Stomach smooth muscle (tissue), 2 donors: ENCODE results near the gene ADRA2C.

ENCODE experiments used
- H3K27ac ChIP-seq: one replicate; pipeline ENCODE4 v1.7.0; 2013; ENCODE audit warnings: mild to moderate bottlenecking, low read length, inconsistent platforms
- H3K27me3 ChIP-seq, 2 donors: one replicate each; pipeline ENCODE4 v1.7.0; 2013; ENCODE audit warnings: low read length in 2 of 2; ENCODE audit not compliant: insufficient read depth in 2 of 2, control insufficient read depth in 1 of 2
- H3K36me3 ChIP-seq, 2 donors: one replicate each; pipeline ENCODE4 v1.7.0; 2013; ENCODE audit warnings: low read length in 2 of 2; ENCODE audit not compliant: control insufficient read depth in 2 of 2, insufficient read depth in 2 of 2
- H3K4me1 ChIP-seq: one replicate; pipeline ENCODE4 v1.7.0; 2013; ENCODE audit warnings: low read length; ENCODE audit not compliant: control insufficient read depth, insufficient read depth
- H3K4me3 ChIP-seq, 2 donors: one replicate each; pipeline ENCODE4 v1.7.0; 2013; ENCODE audit warnings: low read length in 2 of 2
- H3K9ac ChIP-seq, 2 donors: one replicate each; pipeline ENCODE4 v1.7.0; 2013; ENCODE audit warnings: low read length in 2 of 2, mild to moderate bottlenecking in 1 of 2
- H3K9me3 ChIP-seq, 2 donors: one replicate each; pipeline ENCODE4 v1.7.0; 2013; ENCODE audit warnings: low read length in 2 of 2; ENCODE audit not compliant: control insufficient read depth in 2 of 2
- donor health status: healthy.
- donor health status: Pancreatic carcinoma.

Gene ADRA2C

DNA sequence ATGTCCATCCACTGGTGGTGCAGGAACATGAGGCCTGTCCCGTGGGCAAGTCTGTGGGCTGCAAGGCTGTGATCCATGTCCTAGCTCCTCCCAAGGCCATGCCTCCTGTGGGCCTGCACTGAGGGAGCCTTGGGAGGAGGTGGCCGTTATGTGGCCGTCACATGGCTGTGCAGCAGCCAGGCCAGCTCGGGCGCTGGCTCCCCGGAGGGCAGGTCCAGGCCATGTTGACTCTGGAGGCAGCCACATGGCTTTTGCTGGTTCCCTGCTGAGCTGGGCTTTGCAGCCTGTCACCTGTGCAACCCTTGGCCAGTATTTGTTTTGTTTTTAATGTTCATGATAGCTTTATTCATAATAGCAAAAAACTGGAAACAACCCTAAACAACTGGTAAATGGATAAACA is 13.3 kb downstream of the ADRA2C start:
- Histone ChIP-seq H3K9me3 (peaks cover 0 to 7% of the 10 kb centered on the region in 2 donors), H3K9ac (no peak overlapping the region), H3K27ac (no peak overlapping the region), H3K36me3 (no peaks in the 10 kb centered on the region), H3K4me3 (no peak overlapping the region), H3K27me3 (peaks cover 21 to 27% of the 10 kb centered on the region in 2 donors), H3K4me1 (no peaks in the 10 kb centered on the region)

DNA sequence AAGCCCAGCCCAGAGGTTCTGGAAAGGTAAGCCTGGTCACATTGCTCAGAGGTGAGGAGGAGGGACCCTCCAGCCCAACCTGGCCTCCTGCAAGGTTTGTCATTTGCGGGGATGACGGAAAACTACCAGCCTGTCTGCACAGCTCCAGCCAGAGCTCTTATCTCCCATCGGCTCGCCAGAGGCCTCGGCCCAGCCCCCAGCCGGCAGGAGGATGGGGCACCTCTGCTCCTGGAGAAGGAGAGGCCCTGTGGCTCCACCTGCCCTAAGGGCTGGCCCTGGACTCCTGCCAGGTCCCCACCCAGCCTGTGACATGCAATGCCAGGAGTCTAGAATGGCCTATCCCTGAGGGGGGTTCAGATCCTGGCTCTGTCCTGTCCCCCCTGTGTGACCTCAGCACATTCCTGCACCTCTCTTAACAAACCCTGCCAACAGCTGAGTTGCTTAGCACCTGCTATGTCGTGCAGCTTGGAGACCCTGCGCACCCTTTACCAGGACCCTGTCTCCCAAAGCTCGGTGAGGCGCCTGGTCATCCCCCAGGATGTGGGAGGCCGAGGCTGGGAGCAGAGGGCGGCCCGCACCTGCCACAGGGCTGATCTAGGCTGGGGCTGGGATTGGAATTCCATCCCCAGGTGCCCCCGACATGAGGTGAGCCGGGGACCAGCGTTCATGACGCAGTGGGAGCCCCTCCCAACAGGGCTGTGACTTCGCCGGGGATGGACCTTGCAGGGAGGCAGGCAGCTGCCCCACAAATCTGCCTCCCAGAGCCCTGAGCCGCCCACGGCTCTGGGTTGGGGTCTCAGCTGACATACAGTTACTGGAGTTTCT is 14.4 kb downstream of the ADRA2C start:
- no peaks in the 10 kb centered on the region for H3K36me3 ChIP-seq
- no peak overlapping the region for H3K4me3 ChIP-seq
- H3K9me3 ChIP-seq = peaks cover 0 to 7% of the 10 kb centered on the region in 2 donors
- no peaks in the 10 kb centered on the region for H3K4me1 ChIP-seq
- no peak overlapping the region for H3K9ac ChIP-seq
- H3K27me3 ChIP-seq = peaks cover 21 to 27% of the 10 kb centered on the region in 2 donors
- H3K27ac ChIP-seq = no peak overlapping the region

DNA sequence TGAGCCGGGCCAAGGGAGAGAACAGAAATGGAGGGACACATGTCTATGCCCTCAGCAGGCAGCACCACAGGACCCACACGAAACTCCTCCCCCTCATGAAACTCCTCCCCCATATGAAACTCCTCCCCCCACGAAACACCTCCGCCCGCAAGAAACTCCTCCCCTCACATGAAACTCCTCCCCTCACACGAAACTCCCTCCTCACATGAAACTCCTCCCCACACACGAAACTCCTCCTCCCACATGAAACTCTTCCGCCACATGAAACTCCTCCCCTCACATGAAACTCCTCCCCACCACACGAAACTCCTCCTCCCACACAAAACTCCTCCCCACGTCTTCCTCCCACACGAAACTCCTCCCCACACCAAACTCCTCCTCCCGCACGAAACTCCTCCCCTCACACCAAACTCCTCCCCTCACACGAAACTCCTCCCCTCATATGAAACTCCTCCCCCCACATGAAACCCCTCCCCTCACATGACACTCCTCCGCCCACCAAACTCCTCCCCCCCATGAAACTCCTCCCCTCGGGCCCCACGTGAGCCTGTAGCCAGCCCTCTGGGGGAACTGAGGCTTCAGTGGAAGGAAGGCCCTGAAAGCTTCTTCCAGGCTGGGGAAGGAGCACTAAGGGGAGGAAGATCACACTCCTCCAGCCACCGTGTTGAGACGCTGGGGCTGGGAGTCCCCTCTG is 15.2 kb downstream of the ADRA2C start:
- no peak overlapping the region for H3K9ac ChIP-seq
- H3K9me3 ChIP-seq = peaks cover 0 to 7% of the 10 kb centered on the region in 2 donors
- no peaks in the 10 kb centered on the region for H3K4me1 ChIP-seq
- no peak overlapping the region for H3K27ac ChIP-seq
- H3K27me3 ChIP-seq = peaks cover 21 to 27% of the 10 kb centered on the region in 2 donors
- no peaks in the 10 kb centered on the region for H3K36me3 ChIP-seq
- no peak overlapping the region for H3K4me3 ChIP-seq

DNA sequence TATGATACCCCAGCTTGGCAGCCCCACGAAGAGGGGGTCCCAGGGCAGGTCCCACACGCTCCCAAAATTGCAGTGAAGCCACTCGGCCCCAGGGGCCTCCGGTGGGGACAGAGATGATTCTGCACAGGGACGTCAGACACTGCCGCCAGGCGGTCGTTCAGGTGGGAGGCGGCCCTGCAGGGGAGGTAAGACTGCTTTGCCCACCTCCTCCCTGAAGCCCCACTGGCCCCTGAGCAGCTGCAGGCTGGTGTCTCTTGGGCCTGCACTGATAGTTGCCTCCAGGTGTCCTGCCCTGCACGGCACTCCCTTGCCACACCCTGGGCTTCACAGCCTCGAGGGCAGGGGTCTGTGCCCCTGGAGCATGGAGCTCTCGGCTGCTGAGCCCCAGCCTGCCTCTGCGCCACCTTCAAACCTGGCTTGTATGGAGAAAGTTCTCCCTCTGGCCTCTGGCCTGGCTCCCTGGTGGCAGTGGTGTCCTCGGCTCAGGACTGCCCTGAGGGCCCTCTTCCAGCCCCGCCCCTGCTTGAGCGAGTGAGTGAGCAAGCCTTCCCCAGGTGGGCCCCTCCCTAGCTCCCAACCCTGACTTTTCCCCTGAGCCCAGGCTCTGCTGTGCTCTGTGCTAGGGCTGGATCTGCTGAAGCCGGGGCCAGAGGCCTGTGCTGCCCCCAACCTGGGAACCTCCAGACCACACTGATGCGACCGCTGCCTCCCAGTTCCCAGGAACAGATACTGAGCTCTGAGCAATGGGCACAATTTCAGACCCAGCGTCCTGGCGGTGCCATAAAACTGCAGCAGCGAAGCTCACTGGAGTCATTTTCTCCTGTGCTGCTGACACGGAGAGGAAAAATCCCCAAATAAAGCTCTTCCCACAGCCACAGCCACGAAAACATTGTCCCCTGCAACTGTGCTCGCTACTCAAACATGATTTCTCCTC is 16.1 kb downstream of the ADRA2C start:
- H3K9ac ChIP-seq = no peak overlapping the region
- H3K27ac ChIP-seq = no peak overlapping the region
- H3K4me1 ChIP-seq = no peaks in the 10 kb centered on the region
- H3K27me3 ChIP-seq = peaks cover 21 to 26% of the 10 kb centered on the region in 2 donors
- no peak overlapping the region for H3K4me3 ChIP-seq
- H3K9me3 ChIP-seq = peaks cover 0 to 7% of the 10 kb centered on the region in 2 donors
- no peaks in the 10 kb centered on the region for H3K36me3 ChIP-seq

DNA sequence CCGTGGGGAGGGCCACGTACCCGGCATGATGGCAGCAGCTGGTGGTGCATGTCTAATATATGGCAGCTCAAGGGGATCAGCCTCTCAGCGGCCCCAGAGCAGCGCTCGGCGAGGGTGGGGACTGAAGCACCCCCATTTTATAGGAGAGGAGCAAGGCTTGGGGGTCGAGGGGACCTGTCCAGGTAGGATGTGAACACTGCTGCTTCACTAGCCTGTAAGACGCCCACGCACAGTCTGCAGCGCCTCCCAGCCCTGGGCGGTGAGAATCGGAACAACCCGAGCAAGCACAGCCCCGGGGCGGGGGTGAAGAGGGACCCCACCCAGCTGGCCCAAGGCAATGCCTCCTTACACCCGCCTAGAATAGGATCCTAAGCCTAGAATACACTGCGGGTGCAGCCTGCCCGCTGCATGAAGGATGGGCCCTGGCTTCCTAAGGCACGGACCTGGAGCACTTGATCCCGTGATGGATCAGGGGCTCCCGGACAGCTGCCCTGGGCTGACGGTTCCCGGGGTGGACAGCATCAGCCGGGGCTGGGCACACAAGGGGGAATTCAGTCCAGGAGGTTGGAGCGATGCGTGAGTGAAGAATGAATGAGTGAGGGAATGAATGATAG is 17.6 kb downstream of the ADRA2C start:
- no peak overlapping the region for H3K4me3 ChIP-seq
- H3K27ac ChIP-seq = no peak overlapping the region
- peaks cover 15 to 25% of the 10 kb centered on the region in 2 donors for H3K27me3 ChIP-seq
- H3K9ac ChIP-seq = no peak overlapping the region
- H3K36me3 ChIP-seq = no peaks in the 10 kb centered on the region
- H3K4me1 ChIP-seq = no peaks in the 10 kb centered on the region
- no peaks in the 10 kb centered on the region for H3K9me3 ChIP-seq

DNA sequence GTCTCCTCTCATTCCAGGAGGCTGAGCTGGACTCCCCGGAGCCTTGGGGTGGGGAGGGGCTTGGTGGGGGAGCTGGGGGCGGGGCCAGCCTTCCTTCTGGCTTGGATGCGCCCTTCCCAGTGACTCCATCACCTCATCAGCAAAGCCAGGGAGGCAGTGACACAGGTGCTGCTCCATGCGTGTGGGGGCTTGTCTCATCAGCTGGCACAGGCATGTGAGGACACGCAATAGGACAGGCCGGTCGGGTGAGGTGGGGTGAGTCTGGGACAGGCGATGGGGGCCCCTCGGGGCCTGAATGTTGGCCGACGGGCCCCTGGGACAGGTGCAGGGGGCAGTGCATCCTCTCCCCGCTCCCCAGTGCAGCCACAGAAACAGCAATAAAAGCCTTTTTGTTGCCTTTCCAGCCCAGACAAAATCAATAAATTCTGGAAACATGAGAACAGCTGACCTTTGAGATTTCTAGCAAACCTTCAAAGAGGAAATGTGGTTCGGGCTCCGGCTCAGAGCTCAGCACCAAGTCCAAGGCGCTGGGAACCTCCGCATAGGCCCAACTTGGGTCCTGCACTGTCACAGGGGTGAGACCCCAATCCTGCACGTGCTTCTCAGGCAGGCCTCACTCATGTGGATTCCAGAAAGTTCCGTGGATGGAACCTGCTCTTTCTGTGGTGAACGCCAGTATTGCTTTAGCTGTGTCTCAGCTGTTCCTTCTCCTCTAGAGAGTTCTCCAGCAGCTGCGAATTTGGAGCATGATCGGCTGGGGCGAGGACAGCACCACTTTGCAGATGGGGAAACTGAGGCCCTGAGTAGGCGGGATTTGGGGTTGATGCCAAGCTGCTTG is 18.5 kb downstream of the ADRA2C start:
- no peaks in the 10 kb centered on the region for H3K9me3 ChIP-seq
- no peak overlapping the region for H3K9ac ChIP-seq
- no peaks in the 10 kb centered on the region for H3K36me3 ChIP-seq
- no peak overlapping the region for H3K4me3 ChIP-seq
- peaks cover 15 to 25% of the 10 kb centered on the region in 2 donors for H3K27me3 ChIP-seq
- no peak overlapping the region for H3K27ac ChIP-seq
- H3K4me1 ChIP-seq = no peaks in the 10 kb centered on the region

DNA sequence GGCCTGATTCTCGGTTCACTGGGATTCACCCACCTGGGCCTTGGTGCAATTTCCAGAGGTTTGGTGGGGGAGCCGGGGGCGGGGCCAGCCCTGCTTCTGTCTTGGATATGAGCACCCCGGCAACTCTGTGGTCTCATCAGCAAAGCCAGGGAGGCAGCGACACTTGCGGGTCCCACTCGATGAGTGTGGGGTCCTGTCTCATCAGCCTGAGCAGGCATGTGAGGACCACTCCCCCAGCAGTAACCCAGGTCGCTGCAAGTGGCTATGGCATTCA is 19.0 kb downstream of the ADRA2C start:
- H3K4me3 ChIP-seq = no peak overlapping the region
- no peak overlapping the region for H3K9ac ChIP-seq
- no peak overlapping the region for H3K27ac ChIP-seq
- H3K4me1 ChIP-seq = no peaks in the 10 kb centered on the region
- H3K27me3 ChIP-seq = peaks cover 13 to 23% of the 10 kb centered on the region in 2 donors
- no peaks in the 10 kb centered on the region for H3K9me3 ChIP-seq
- H3K36me3 ChIP-seq = no peaks in the 10 kb centered on the region

DNA sequence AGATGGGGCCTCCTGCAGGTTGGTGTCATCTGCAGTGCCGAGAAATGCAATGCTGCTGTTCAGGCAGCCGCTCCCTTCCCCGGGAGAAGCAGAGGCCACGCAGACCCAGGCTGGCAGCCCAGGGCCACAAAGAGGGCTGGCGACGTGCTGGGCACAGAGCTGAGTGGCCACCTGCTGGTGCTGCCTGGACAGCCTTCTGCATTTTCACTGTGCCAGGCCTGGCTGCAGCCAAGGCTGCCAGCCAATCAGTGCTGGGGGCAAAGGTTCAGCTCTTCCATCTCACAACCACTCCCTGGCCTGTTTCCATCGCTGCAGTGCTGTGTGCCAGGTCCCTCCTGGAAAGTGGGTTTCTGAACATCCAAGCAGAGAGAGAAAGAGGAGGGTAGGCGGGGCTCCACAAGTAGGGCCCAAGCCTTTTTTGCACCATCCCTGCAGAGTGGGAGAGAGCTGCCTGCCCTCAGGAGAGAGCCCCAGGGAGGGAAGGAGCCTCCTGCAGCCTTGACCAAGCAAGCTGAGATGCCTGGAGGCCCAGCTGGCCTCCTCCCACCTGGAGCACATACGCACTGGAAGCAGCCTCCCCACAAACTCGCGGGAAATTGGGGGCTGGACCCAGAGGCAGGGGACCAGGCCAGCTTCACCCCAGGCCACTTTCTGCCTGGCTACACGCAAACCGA is 20.1 kb downstream of the ADRA2C start:
- Histone ChIP-seq H3K27ac (no peak overlapping the region), H3K4me3 (no peak overlapping the region), H3K9me3 (no peaks in the 10 kb centered on the region), H3K27me3 (peaks cover 12 to 22% of the 10 kb centered on the region in 2 donors), H3K9ac (no peak overlapping the region), H3K4me1 (no peaks in the 10 kb centered on the region), H3K36me3 (no peaks in the 10 kb centered on the region)

DNA sequence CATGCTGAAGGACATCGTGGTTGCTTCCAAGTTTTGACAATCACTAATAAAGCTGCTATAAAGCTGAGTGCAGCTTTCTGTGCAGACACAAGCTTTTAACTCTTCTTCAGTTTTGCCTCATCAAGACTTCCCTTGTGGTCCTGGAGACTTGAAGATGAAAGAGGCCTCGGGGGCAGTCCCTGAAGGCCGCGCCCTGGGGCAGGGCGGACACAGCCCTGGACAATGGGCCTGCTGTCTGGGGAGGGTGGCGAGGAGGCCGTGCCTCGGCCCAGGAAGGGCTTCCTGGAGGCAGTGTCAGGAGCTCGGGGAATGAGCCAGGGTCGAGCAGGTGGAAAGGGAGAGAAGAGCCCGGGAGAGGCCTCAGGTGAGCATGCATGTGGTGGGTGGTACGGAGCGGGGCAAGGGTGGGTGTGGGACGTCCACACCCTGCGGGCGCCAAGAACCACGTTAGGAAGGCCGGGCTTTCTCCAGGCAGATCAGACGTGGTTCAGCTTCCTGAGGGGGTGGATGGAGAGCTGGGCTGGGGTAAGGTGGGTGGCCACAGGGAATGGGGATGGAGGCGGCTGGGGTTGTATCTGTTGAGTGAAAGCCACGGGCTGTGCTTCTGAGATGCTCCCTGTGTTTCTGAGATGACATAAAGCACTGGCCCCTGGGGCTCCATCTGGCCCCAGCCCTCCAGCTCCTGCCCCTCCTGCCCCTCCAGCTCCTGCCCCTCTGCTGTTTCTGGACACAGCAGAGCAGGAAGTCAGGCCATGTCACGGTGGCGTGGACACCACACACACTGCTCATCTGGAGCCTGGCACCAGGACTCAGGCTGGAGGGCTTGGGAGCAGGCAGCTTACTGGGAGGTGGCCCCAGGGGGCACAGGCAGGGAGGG is 21.5 kb downstream of the ADRA2C start:
- peaks cover 13 to 25% of the 10 kb centered on the region in 2 donors for H3K27me3 ChIP-seq
- H3K27ac ChIP-seq = no peak overlapping the region
- peaks cover 0 to 5% of the 10 kb centered on the region in 2 donors for H3K9me3 ChIP-seq
- H3K4me1 ChIP-seq = no peaks in the 10 kb centered on the region
- H3K36me3 ChIP-seq = no peaks in the 10 kb centered on the region
- no peak overlapping the region for H3K9ac ChIP-seq
- H3K4me3 ChIP-seq = no peak overlapping the region
